ENCODE results near the gene CYP4A22. TPM values are rescaled to one million over a fixed set of nuclear protein-coding genes. Genes with fewer than 3 reads are reported as not detected.

The CYP4A22 gene
- total RNA-seq, 1 experiment from 2014 or later = not detected

GRCh38 chr1:47174656-47175020 lies 37.4 kb downstream of the CYP4A22 start:
- Histone ChIP-seq H3K9me3 (ENCODE audit: control insufficient read depth, insufficient read depth, low read depth, low read length) (no peaks in the 10 kb centered on the region), H3K36me3 (ENCODE audit: control insufficient read depth, insufficient read depth, low read length) (no peaks in the 10 kb centered on the region), H3K27me3 (ENCODE audit: control insufficient read depth, insufficient read depth, low read length) (no peaks in the 10 kb centered on the region; the same call in 1 of the 2 replicates), H3K27ac (ENCODE audit: low read length) (no peak overlapping the region), H3K4me1 (ENCODE audit: control insufficient read depth, insufficient read depth, low read length) (no peaks in the 10 kb centered on the region), H3K4me3 (ENCODE audit: low read depth in 2 of 2, low read length in 2 of 2) (no peak overlapping the region)
- in situ Hi-C loops (cut with HindIII; ENCODE audit: low pct_unique_long_range_greater_than_20kb, low sequenced_read_pairs) = no loop called here
- BruUV-seq (replicated peaks) = no TSS peak
- POLR2A ChIA-PET = no interaction called here
- CTCF ChIA-PET = no interaction called here
- intact Hi-C loops (cut with micrococcal nuclease; ENCODE audit: unreplicated experiment) = no loop called here
- no peak for ATAC-seq
- no peak for DNase-seq (ENCODE audit: low read depth, low spot score)
- TF ChIP-seq TCF7L2 (IDR thresholded peaks at IDR 0.05; ENCODE audit: low read depth, low read length) = no peak
- no peak for TF ChIP-seq POLR2AphosphoS5 (IDR thresholded peaks at IDR 0.05; ENCODE audit: low read depth, low read length)
- TF ChIP-seq REST (IDR thresholded peaks at IDR 0.05; ENCODE audit: insufficient read depth in 1 of 2, low read depth in 2 of 2, low read length in 1 of 2) = no peak
- TF ChIP-seq CTCF (IDR thresholded peaks at IDR 0.05) = no peak
- no peak for TF ChIP-seq SIN3A (IDR thresholded peaks at IDR 0.05; ENCODE audit: borderline replicate concordance, insufficient read depth, low read depth, low read length)

- intact Hi-C loops (cut with micrococcal nuclease; ENCODE audit: unreplicated experiment) (no loop called here), in situ Hi-C loops (cut with HindIII; ENCODE audit: low pct_unique_long_range_greater_than_20kb, low sequenced_read_pairs) (no loop called here)
- no peaks in the 10 kb centered on the region for H3K4me1 ChIP-seq (ENCODE audit: control insufficient read depth, insufficient read depth, low read length)
- no peaks in the 10 kb centered on the region for H3K36me3 ChIP-seq (ENCODE audit: control insufficient read depth, insufficient read depth, low read length)
- POLR2A ChIA-PET = no interaction called here
- no TSS peak for BruUV-seq (replicated peaks)
- no peaks in the 10 kb centered on the region for H3K9me3 ChIP-seq (ENCODE audit: control insufficient read depth, insufficient read depth, low read depth, low read length)
- DNase-seq (ENCODE audit: low read depth, low spot score) = peak; percentile 84
- peak; percentile 68 for ATAC-seq
- TF ChIP-seq TCF7L2 (IDR thresholded peaks at IDR 0.05; ENCODE audit: low read depth, low read length) (no peak), CTCF (IDR thresholded peaks at IDR 0.05) (peak; percentile 98)
- no peaks in the 10 kb centered on the region; the same call in 1 of the 2 replicates for H3K27me3 ChIP-seq (ENCODE audit: control insufficient read depth, insufficient read depth, low read length)
- no peak overlapping the region for H3K4me3 ChIP-seq (ENCODE audit: low read depth in 2 of 2, low read length in 2 of 2)
- CTCF ChIA-PET = no interaction called here
- H3K27ac ChIP-seq (ENCODE audit: low read length) = no peak overlapping the region
Measured at GRCh38 chr1:47175227-47175934, 38.1 kb downstream of the CYP4A22 start.

Measured in Panc1 (cell line).